Neuronal stem cell (in vitro differentiated cells): Measurements from ENCODE around the gene PLPPR1.

Source experiments
- DNase-seq: peaks from one replicate; pipeline ENCODE4 v3.0.0-alpha.2; 2013; ENCODE audit warnings: low spot score
- H2AFZ ChIP-seq: one replicate; pipeline ENCODE4 v1.6.1; 2013; ENCODE audit warnings: mild to moderate bottlenecking, low read length, inconsistent platforms
- H2AK5ac ChIP-seq: 2 replicates; pipeline ENCODE4 v1.6.1; 2013; ENCODE audit warnings: low read depth, mild to moderate bottlenecking, inconsistent platforms, low read length, moderate library complexity, mixed read lengths
- H2BK120ac ChIP-seq: 2 replicates; pipeline ENCODE4 v1.6.1; 2013; ENCODE audit warnings: low read depth, mild to moderate bottlenecking, inconsistent platforms, low read length, moderate library complexity, mixed read lengths
- H2BK12ac ChIP-seq: one replicate; pipeline ENCODE4 v1.6.1; 2013; ENCODE audit warnings: low read length, inconsistent platforms
- H2BK15ac ChIP-seq: 2 replicates; pipeline ENCODE4 v1.6.1; 2013; ENCODE audit warnings: mild to moderate bottlenecking, low read length, inconsistent platforms, mixed read lengths
- H2BK5ac ChIP-seq: one replicate; pipeline ENCODE4 v1.6.1; 2013; ENCODE audit warnings: inconsistent platforms, mild to moderate bottlenecking, low read length, moderate library complexity
- H3K14ac ChIP-seq: one replicate; pipeline ENCODE4 v1.6.1; 2013; ENCODE audit warnings: low read length, inconsistent platforms
- H3K18ac ChIP-seq: 2 replicates; pipeline ENCODE4 v1.6.1; 2013; ENCODE audit warnings: low read length, inconsistent platforms
- H3K23ac ChIP-seq: 2 replicates; pipeline ENCODE4 v1.6.1; 2013; ENCODE audit warnings: low read depth, mild to moderate bottlenecking, mixed read lengths, low read length, inconsistent platforms; ENCODE audit not compliant: poor library complexity
- H3K27ac ChIP-seq: replicated peaks from 3 replicates; pipeline ENCODE4 v1.5.1; 2013; ENCODE audit warnings: low read length, inconsistent platforms
- H3K27me3 ChIP-seq, 3 experiments: 2 replicates each; pipeline ENCODE4 v1.6.1; 2013; ENCODE audit warnings: low read length in 3 of 3, mild to moderate bottlenecking in 2 of 3, inconsistent platforms in 1 of 3, low read depth in 1 of 3, mixed read lengths in 1 of 3, moderate library complexity in 1 of 3; ENCODE audit not compliant: control insufficient read depth in 3 of 3, insufficient read depth in 3 of 3
- H3K36me3 ChIP-seq, 2 donors: replicated peaks in 1 of 2; 2 replicates each; pipeline ENCODE4 v1.6.1; 2013; ENCODE audit warnings: low read length in 2 of 2; ENCODE audit not compliant: control insufficient read depth in 2 of 2, insufficient read depth in 2 of 2
- H3K4ac ChIP-seq: 2 replicates; pipeline ENCODE4 v1.6.1; 2013; ENCODE audit warnings: inconsistent platforms, mild to moderate bottlenecking, low read length, moderate library complexity
- H3K4me1 ChIP-seq, 2 donors: 1 replicate in 1 of 2; 2 replicates in 1 of 2; pipeline ENCODE4 v1.6.1; 2013; ENCODE audit warnings: low read length in 2 of 2, low read depth in 1 of 2; ENCODE audit not compliant: control insufficient read depth in 2 of 2, insufficient read depth in 1 of 2
- H3K4me2 ChIP-seq: one replicate; pipeline ENCODE4 v1.6.1; 2013; ENCODE audit warnings: mild to moderate bottlenecking, low read length, inconsistent platforms; ENCODE audit not compliant: insufficient read depth, poor library complexity, severe bottlenecking
- H3K4me3 ChIP-seq, 2 donors: 2 replicates each; pipeline ENCODE4 v1.5.1; 2013; ENCODE audit warnings: low read length in 2 of 2, mild to moderate bottlenecking in 2 of 2, inconsistent platforms in 1 of 2, moderate library complexity in 1 of 2
- H3K79me1 ChIP-seq: one replicate; pipeline ENCODE4 v1.6.1; 2013; ENCODE audit warnings: low read depth, mild to moderate bottlenecking, inconsistent platforms, low read length, moderate library complexity
- H3K9ac ChIP-seq: one replicate; pipeline ENCODE4 v1.6.1; 2013; ENCODE audit warnings: mild to moderate bottlenecking, low read depth, low read length, inconsistent platforms; ENCODE audit not compliant: poor library complexity
- H3K9me3 ChIP-seq, 2 donors: replicated peaks in 1 of 2; 2 replicates each; pipeline versions ENCODE3 to v1.6.1; 2013; ENCODE audit warnings: low read length in 2 of 2, mild to moderate bottlenecking in 2 of 2, inconsistent platforms in 1 of 2, low read depth in 1 of 2, mixed read lengths in 1 of 2, moderate library complexity in 1 of 2; ENCODE audit not compliant: control insufficient read depth in 2 of 2, insufficient read depth in 1 of 2
- H4K8ac ChIP-seq: one replicate; pipeline ENCODE4 v1.6.1; 2013; ENCODE audit warnings: low read depth, mild to moderate bottlenecking, inconsistent platforms, low read length, moderate library complexity
- H4K91ac ChIP-seq: one replicate; pipeline ENCODE4 v1.6.1; 2013; ENCODE audit warnings: low read length, low read depth, mild to moderate bottlenecking, inconsistent platforms; ENCODE audit not compliant: poor library complexity
- WGBS, 2 donors: extraction: QIAGEN DNeasy Blood & Tissue Kit; methylation state at CpG; one replicate each; pipeline ENCODE4 v1.1.7; 2013; ENCODE audit warnings: missing lambda C conversion rate in 2 of 2, mixed read lengths in 1 of 2; ENCODE audit not compliant: insufficient read length in 2 of 2, insufficient replicate concordance in 1 of 2; ENCODE audit errors: extremely low coverage in 2 of 2; 5-methylcytosine and 5-hydroxymethylcytosine counted together

The PLPPR1 gene

GRCh38 chr9:101065930-101066329 lies 37.4 kb downstream of the PLPPR1 start:
- no peak overlapping the region for H3K9ac ChIP-seq
- no peaks in the 10 kb centered on the region for H3K9me3 ChIP-seq
- no peak for DNase-seq
- no peak overlapping the region for H2AFZ ChIP-seq
- H2BK15ac ChIP-seq, result no peak overlapping the region
- H3K27me3 ChIP-seq, result no peaks in the 10 kb centered on the region
- H3K18ac ChIP-seq, result no peak overlapping the region
- no peak overlapping the region for H3K4me2 ChIP-seq
- no peak overlapping the region for H3K23ac ChIP-seq
- no CpG with 5 or more reads among the region's 1 CpG for WGBS, 2 donors
- no peak overlapping the region for H3K4ac ChIP-seq
- no peak overlapping the region for H3K4me3 ChIP-seq
- no peaks in the 10 kb centered on the region for H3K79me1 ChIP-seq
- H4K91ac ChIP-seq, result no peak overlapping the region
- H3K14ac ChIP-seq, result no peak overlapping the region
- no peak overlapping the region for H2AK5ac ChIP-seq
- no peak overlapping the region for H4K8ac ChIP-seq
- no peak overlapping the region for H3K27ac ChIP-seq
- H2BK120ac ChIP-seq, result no peak overlapping the region
- no peak overlapping the region for H2BK5ac ChIP-seq
- H3K4me1 ChIP-seq, result no peaks in the 10 kb centered on the region
- H2BK12ac ChIP-seq, result no peak overlapping the region
- H3K36me3 ChIP-seq, result peaks cover 0 to 1% of the 10 kb centered on the region in 2 donors

- Histone ChIP-seq H3K27ac (no peak overlapping the region), H3K36me3 (no peaks in the 10 kb centered on the region), H2BK15ac (no peak overlapping the region), H3K4ac (no peak overlapping the region), H2AFZ (no peak overlapping the region), H2BK12ac (no peak overlapping the region), H3K18ac (no peak overlapping the region), H4K8ac (no peak overlapping the region), H3K4me3 (no peak overlapping the region), H3K9ac (no peak overlapping the region), H2BK120ac (no peak overlapping the region), H3K4me1 (no peaks in the 10 kb centered on the region), H3K4me2 (no peak overlapping the region), H2AK5ac (no peak overlapping the region), H3K14ac (no peak overlapping the region), H3K23ac (no peak overlapping the region), H3K9me3 (no peaks in the 10 kb centered on the region), H3K79me1 (no peaks in the 10 kb centered on the region), H4K91ac (no peak overlapping the region), H2BK5ac (no peak overlapping the region), H3K27me3 (no peaks in the 10 kb centered on the region)
- no peak for DNase-seq
- WGBS, 2 donors, result no CpG with 5 or more reads among the region's 1 CpG
These were observed 40.2 kb downstream of the PLPPR1 start for GRCh38 chr9:101068696-101069095.

GRCh38 chr9:101072259-101072658 lies 43.7 kb downstream of the PLPPR1 start:
- no peak overlapping the region for H2BK12ac ChIP-seq
- H3K9ac ChIP-seq, result no peak overlapping the region
- no peaks in the 10 kb centered on the region for H3K79me1 ChIP-seq
- H3K9me3 ChIP-seq, result no peaks in the 10 kb centered on the region
- H2AK5ac ChIP-seq, result no peak overlapping the region
- no peaks in the 10 kb centered on the region for H3K4me1 ChIP-seq
- H3K27ac ChIP-seq, result no peak overlapping the region
- H3K36me3 ChIP-seq, result no peaks in the 10 kb centered on the region
- H3K4ac ChIP-seq, result no peak overlapping the region
- no peak overlapping the region for H2BK120ac ChIP-seq
- H2BK15ac ChIP-seq, result no peak overlapping the region
- H4K8ac ChIP-seq, result no peak overlapping the region
- no peak overlapping the region for H3K14ac ChIP-seq
- no peak overlapping the region for H3K23ac ChIP-seq
- DNase-seq, result no peak
- no peaks in the 10 kb centered on the region for H3K27me3 ChIP-seq
- H3K4me3 ChIP-seq, result no peak overlapping the region
- WGBS, 2 donors, result no CpG with 5 or more reads among the region's 3 CpGs
- no peak overlapping the region for H3K4me2 ChIP-seq
- H3K18ac ChIP-seq, result no peak overlapping the region
- H2AFZ ChIP-seq, result no peak overlapping the region
- no peak overlapping the region for H2BK5ac ChIP-seq
- no peak overlapping the region for H4K91ac ChIP-seq

- Histone ChIP-seq H3K4ac (no peak overlapping the region), H3K14ac (no peak overlapping the region), H2BK120ac (no peak overlapping the region), H3K9me3 (no peaks in the 10 kb centered on the region), H2AK5ac (no peak overlapping the region), H3K27ac (no peak overlapping the region), H2BK12ac (no peak overlapping the region), H2BK15ac (no peak overlapping the region), H4K8ac (no peak overlapping the region), H3K4me3 (no peak overlapping the region), H3K27me3 (no peaks in the 10 kb centered on the region), H3K23ac (no peak overlapping the region), H3K4me1 (no peaks in the 10 kb centered on the region), H2AFZ (no peak overlapping the region), H3K79me1 (no peaks in the 10 kb centered on the region), H3K36me3 (no peaks in the 10 kb centered on the region), H3K4me2 (no peak overlapping the region), H2BK5ac (no peak overlapping the region), H3K9ac (no peak overlapping the region), H4K91ac (no peak overlapping the region), H3K18ac (no peak overlapping the region)
- no peak for DNase-seq
- WGBS, 2 donors, result no CpG with 5 or more reads among the region's 2 CpGs
These were observed 44.6 kb downstream of the PLPPR1 start for GRCh38 chr9:101073122-101073521.
